ENCODE results near the gene PGA5.
"Not testable (repeated sequence)": the region's sequence is repeated elsewhere in the genome, so short reads cannot be mapped to it uniquely, and the experiment has no call there.

Gene PGA5

GRCh38 chr11:61226457-61227137, 14.4 kb upstream of the PGA5 start:
- DNase-seq, result not testable (repeated sequence)

DNA sequence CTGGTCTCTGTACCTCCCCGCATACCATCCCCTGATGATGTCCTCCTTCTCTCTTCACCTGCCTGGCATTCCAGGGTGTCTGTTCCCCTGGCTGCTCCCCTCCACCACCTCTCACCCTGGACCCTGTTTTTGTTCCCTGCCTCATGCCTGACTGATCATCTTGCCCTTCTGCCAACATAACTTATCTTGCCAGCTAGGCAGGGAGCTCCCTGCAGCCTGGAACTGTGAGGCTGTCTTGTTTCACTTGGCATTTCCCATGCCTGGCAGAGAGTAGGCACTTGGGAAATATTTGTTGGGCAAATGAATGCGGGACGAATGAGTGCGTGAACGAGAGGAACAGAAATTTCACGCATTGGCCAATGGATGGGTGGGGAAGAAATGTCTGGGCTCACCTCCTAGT, 11.5 kb upstream of the PGA5 start:
- not testable (repeated sequence) for DNase-seq

DNA sequence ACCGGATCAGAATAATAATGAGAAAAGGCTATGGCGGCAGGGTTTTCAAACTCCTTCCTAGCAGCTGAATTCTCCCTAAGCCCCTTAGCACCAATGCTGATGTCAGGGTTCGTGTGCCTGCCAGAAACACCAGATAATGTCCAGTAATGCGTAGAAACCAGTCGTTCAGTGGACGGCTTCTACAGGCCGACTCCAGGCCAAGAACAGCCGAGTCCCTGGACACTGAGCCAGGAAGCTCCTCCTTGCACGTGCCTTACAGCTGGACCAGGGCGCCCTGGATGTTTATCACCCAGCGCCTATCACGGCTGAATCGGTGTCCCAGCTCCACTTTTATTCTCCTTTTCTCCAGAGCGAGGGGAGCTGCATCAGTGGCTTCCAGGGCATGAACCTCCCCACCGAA, 9.9 kb upstream of the PGA5 start:
- not testable (repeated sequence) for DNase-seq

GRCh38 chr11:61231585-61231984, 9.4 kb upstream of the PGA5 start:
- DNase-seq, result not testable (repeated sequence)

DNA sequence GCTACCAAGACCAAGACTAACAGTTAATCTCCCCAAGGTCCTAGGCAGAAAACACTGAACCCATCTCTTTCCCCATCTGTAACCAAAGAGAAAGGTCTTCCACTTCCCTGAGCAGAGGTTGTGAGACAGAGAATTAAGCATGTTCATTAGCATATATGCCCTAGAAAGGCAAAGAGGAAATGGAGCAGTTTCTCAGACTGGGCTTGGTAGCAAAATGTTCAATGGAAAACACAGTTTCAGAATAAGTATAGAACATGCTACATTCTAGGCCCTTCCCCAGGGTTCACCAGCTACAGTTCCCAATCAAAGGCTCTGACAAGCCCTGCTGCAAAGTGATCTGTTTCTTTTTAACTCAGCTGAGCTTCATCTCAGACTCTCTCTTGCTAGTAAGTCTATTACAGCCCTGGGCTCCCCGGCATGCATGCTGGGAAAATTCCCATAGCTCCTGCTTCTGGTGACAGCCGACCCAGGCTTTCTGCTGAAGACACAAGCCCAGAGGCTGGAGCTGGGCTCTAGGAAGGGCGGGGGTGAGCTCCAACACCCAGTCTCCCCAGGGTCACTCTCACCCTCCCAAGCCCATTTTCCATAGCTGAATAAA, 8.3 kb upstream of the PGA5 start:
- DNase-seq, result not testable (repeated sequence)

DNA sequence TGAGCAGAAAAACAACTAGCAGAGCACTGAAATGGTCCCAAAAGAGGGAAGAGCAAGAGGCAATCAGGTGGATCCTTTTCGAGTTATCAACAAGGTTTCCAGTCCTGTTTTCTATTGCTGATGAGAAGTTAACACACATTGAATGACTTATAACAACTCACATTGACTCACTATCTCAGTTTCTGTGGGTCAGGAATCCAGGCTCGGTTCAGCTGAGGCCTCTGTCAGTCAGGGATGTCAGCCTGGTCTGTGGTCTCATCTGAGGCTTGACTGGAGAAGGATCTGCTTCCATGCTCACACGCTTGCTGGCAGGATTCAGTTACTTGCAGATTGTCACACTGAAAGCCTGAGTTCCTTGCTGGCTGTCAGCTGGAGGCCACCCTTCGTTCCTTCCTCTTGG, 3.8 kb upstream of the PGA5 start:
- not testable (repeated sequence) for DNase-seq

- not testable (repeated sequence) for DNase-seq
These were observed 687 bp upstream of the PGA5 start for GRCh38 chr11:61240288-61240687.

DNA sequence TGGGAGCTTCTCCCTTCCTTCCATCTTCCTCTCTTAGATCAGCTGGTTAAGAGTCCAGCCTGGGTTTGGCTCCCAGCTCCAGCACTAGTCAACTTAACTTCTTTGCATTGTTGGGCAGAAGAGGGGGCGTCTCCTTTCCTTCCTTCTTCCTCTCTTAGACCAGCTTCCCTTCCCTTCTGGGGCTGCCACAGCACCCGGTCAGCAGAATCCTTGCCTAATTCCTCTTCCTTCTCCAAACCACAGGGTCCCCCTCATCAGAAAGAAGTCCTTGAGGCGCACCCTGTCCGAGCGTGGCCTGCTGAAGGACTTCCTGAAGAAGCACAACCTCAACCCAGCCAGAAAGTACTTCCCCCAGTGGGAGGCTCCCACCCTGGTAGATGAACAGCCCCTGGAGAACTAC, 551 bp downstream of the PGA5 start:
- not testable (repeated sequence) for DNase-seq

GRCh38 chr11:61245284-61245964, 4.4 kb downstream of the PGA5 start:
- not testable (repeated sequence) for DNase-seq

- DNase-seq, result not testable (repeated sequence)
These were observed 7.1 kb downstream of the PGA5 start for GRCh38 chr11:61248071-61248470.

DNA sequence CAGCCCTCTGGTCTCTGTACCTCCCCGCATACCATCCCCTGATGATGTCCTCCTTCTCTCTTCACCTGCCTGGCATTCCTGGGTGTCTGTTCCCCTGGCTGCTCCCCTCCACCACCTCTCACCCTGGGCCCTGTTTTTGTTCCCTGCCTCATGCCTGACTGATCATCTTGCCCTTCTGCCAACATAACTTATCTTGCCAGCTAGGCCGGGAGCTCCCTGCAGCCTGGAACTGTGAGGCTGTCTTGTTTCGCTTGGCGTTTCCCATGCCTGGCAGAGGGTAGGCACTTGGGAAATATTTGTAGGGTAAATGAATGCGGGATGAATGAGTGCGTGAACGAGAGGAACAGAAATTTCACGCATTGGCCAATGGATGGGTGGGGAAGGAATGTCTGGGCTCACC, 8.2 kb downstream of the PGA5 start:
- DNase-seq, result not testable (repeated sequence)

- not testable (repeated sequence) for DNase-seq
These were observed 10.1 kb downstream of the PGA5 start for GRCh38 chr11:61250796-61251765.

DNA sequence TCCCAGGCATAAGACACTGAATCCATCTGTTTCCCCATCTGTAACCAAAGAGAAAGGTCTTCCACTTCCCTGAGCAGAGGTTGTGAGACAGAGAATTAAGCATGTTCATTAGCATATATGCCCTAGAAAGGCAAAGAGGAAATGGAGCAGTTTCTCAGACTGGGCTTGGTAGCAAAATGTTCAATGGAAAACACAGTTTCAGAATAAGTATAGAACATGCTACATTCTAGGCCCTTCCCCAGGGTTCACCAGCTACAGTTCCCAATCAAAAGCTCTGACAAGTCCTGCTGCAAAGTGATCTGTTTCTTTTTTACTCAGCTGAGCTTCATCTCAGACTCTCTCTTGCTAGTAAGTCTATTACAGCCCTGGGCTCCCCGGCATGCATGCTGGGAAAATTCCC, 11.4 kb downstream of the PGA5 start:
- DNase-seq, result not testable (repeated sequence)

- DNase-seq, result peak in 37 of 51 donors; percentile 2 to 69 (median 23)
These were observed 13.5 kb downstream of the PGA5 start for GRCh38 chr11:61254403-61255025.

GRCh38 chr11:61256710-61257482, 15.9 kb downstream of the PGA5 start:
- no peak for DNase-seq

GRCh38 chr11:61258546-61258945, 17.6 kb downstream of the PGA5 start:
- no peak for DNase-seq

DNA sequence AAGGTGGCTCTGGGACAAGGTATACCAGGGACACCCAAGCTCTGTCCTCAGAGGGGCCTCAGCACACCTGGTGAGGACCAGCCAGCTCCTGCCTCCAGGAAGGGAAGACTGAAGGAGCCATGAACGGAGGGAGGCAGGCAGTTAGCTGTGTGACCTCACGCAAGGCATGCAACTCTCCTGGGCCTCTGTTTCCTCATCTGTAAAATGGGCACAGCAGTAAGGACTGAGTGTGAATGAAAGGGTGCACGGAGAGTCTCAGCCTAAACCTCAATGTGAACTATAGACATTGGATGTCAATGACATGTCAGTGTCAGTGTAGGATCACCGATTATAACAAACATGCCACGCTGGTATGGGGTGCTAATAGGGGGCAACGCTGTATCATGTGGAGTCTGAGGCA, 18.4 kb downstream of the PGA5 start:
- no peak for DNase-seq

GRCh38 chr11:61264371-61264770, 23.4 kb downstream of the PGA5 start:
- no peak for DNase-seq

DNA sequence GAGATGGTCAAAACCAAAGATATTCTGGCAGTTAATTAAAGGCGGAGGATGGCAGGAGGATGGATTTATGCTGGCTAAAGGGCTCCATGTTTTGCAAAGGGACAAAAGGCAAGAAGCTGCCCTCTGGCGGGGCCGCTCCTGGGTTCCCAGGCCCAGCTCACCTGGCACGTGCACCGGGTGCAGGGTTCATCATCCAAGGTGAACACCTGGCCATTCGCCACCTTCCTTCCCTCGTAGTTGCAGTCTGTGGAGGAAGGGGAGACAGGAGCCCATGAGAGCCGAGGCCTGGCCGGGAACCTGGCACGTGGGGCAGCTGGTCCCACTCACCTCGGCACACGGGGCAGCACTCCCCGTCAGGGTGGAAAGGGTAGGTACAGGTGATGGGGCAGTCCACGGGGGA, 23.8 kb downstream of the PGA5 start:
- no peak for DNase-seq

- DNase-seq, result no peak
These were observed 24.4 kb downstream of the PGA5 start for GRCh38 chr11:61265357-61265756.
